Measurements from ENCODE around the gene MAP4K3.
"Not testable (repeated sequence)": the region's sequence is repeated elsewhere in the genome, so short reads cannot be mapped to it uniquely, and the experiment has no call there.

The MAP4K3 gene

GRCh38 chr2:39290433-39290832, 146.7 kb downstream of the MAP4K3 start:
- no peak for DNase-seq

DNA sequence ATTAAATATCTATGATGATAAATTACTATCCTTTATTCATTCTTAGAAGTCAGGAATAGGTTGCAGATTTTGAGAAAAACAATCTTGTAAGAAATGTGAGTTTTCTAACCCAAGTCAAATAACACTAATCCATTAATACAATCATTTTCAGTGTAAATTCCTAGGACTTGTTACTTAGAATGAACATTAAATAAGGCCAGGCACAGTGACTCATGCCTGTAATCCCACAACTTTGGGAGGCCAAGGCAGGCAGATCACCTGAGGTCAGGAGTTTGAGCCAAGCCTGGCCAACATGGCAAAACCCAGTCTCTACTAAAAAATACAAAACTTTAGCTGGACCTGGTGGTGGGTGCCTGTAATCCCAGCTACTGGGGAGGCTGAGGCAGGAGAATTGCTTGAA, 147.5 kb downstream of the MAP4K3 start:
- DNase-seq, result no peak

- no peak for DNase-seq
Measured at GRCh38 chr2:39283561-39283960, 153.5 kb downstream of the MAP4K3 start.

- DNase-seq, result no peak
Measured at GRCh38 chr2:39281391-39281790, 155.7 kb downstream of the MAP4K3 start.

GRCh38 chr2:39275016-39275415, 162.1 kb downstream of the MAP4K3 start:
- DNase-seq, result no peak

DNA sequence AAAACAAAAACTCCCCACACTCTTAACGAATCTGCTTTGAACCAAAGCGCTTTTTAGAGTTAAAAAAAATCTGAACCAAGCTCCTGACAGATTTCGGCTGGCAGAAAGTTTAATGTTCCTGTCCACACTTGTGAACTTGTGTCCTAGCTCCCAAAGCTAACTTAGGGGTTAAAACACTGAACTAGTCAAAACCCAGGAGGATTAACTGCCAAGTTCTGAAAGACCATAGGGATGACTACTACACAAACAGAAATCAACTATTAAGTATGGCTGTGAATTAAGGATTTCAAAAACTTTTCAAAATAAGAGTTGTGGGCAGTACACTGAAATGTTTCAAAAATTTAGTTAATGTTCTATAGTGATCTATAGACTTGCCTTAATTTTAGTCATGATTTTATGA, 167.1 kb downstream of the MAP4K3 start:
- DNase-seq, result no peak

DNA sequence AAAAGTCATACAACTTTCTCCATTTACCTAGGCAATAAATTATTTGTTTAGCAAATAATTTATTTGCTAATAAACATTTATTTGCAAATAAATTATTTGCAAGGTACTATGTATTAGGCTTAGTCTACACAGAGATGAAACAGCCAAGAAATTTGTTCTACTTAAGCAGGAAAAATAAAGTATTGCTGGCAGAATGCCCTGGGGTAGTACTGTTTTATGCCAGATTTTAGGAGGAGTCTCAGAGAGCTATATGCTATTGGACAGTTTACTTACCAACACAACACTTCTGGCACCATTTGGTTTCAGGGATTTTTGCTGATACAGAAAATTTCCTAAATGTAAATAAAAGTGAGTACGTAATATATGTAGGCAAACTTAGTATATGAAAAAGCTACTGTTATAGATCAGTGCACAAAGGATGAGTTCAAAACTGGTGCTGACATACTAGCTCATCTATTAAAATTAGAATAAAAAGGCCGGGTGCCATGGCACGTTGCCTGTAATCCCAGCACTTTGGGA, 170.1 kb downstream of the MAP4K3 start:
- DNase-seq, result no peak

- DNase-seq, result no peak
Measured at GRCh38 chr2:39266139-39266805, 170.8 kb downstream of the MAP4K3 start.

- no peak for DNase-seq
Measured at GRCh38 chr2:39265315-39265714, 171.8 kb downstream of the MAP4K3 start.

- DNase-seq, result no peak
Measured at GRCh38 chr2:39264733-39265132, 172.4 kb downstream of the MAP4K3 start.

DNA sequence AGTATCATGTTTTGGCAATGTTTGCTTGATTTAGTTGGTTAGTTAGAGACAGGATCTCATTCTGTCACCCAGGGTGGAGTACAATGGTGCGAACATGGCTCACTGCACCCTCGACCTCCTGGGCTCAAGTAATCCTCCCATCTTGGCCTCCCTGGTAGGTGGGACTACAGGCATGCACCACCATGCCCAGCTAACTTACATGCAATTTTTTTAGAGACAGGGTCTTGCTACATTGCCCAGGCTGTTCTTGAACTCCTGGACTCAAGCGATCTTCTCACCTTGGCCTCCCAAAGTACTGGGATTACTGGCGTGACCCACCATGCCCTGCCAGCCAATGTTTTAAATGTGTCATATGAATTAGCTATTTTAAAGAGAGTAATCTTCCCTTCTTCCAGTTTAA, 177.0 kb downstream of the MAP4K3 start:
- no peak for DNase-seq

DNA sequence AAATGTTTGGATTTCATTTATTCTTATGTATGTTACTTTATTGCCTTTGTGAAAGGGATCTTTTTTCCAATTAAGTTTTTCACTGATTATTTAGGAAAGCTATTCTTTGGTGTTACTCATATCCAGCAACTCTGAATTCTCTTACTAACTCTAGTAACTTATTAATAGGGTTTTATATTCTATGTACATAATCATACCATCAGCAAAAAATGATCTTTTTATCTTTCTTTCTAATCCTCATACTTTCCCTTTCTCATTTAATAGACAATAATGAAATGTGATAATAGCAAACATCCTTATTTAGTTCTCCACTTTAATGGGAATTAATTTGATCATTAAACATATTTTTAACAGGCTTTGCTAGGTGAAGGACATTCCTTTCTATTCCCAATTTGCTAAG, 181.0 kb downstream of the MAP4K3 start:
- DNase-seq, result no peak

DNA sequence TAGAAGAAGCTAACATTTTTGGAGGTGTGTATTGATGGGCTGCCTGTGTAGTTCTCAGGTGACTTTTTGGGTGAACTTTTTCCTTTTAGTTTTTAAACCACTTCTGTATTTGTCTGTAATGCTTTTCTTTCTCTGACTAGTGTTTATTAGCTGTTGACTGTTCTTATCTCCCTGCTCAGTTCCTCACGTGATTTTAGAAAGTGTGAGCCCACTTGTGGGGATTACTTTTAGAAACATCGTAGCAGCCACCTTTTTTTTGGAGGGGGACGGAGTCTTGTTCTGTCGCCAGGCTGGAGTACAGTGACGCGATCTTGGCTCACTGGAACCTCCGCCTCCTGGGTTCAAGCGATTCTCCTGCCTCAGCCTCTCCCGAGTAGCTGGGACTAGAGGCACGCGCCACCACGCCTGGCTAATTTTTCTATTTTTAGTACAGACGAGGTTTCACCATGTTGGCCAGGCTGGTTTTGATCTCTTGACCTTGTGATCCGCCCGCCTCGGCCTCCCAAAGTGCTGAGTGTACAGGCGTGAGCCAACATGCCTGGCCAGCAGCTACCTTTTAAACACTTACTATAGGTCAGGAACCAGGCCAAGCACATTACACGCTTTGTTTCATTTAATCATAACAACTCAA, 184.1 kb downstream of the MAP4K3 start:
- DNase-seq, result no peak

DNA sequence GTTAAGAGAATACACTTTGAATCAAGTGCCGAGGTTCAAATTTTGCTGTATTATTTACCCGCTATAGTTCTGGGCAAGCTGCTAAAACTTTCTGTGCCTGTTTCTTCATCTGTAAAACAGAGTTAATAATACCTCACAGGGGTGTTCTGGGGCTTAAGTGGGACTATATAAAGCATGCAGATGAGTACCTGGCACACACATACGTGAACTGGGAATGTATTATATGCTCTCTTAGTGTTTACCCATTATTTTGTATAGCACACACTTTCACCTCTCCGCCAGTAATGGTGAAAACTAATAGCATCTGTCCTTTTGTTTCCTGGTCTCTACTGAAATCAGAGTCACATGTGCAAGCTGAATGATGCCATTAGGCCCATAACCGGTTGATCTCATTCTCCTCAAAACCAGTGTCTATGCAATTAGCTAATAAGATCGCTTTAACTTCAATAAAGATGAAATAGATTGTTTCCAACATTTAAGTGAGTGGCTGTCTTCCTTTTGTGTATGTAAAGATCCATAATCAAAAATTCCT, 189.5 kb downstream of the MAP4K3 start:
- DNase-seq, result no peak

- DNase-seq, result no peak
Measured at GRCh38 chr2:39246382-39246980, 190.6 kb downstream of the MAP4K3 start.

DNA sequence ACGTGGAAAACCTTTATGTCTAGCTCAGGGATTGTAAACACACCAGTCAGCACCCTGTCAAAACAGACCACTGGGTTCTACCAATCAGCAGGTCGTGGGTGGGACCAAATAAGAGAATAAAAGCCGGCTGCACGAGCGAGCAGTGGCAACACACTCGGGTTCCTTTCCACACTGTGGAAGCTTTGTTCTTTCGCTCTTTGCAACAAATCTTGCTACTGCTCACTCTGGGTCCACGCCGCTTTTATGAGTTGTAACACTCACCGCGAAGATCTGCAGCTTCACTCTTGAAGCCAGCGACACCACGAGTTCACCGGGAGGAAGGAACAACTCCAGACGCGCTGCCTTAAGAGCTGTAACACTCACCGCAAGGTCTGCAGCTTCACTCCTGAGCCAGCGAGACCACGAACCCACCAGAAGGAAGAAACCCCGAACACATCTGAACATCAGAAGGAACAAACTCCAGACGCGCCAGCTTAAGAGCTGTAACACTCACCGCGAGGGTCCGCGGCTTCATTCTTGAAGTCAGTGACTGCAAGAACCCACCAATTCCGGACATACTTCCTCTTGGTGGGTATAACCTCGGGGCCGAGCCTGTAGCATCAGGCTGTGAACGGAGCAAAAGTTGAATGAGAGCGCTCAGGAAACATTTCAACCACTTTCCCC, 192.0 kb downstream of the MAP4K3 start:
- DNase-seq, result not testable (repeated sequence)

DNA sequence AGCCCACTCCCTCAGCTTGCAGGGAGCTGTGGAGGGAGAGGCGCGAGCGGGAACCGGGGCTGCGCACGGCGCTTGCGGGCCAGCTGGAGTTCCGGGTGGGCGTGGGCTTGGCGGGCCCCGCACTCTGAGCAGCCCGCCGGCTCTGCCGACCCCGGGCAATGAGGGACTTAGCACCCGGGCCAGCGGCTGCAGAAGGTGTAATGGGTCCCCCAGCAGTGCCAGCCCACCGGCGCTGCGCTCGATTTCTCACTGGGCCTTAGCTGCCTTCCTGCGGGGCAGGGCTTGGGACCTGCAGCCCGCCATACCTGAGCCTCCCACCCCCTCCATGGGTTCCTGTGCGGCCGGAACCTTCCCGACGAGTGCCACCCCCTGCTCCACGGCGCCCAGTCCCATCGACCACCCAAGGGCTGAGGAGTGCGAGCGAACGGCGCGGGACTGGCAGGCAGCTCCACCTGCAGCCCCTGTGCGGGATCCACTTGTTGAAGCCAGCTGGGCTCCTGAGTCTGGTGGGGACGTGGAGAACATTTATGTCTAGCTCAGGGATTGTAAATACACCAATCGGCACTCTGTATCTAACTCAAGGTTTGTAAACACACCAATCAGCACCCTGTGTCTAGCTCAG, 192.7 kb downstream of the MAP4K3 start:
- DNase-seq, result not testable (repeated sequence)

DNA sequence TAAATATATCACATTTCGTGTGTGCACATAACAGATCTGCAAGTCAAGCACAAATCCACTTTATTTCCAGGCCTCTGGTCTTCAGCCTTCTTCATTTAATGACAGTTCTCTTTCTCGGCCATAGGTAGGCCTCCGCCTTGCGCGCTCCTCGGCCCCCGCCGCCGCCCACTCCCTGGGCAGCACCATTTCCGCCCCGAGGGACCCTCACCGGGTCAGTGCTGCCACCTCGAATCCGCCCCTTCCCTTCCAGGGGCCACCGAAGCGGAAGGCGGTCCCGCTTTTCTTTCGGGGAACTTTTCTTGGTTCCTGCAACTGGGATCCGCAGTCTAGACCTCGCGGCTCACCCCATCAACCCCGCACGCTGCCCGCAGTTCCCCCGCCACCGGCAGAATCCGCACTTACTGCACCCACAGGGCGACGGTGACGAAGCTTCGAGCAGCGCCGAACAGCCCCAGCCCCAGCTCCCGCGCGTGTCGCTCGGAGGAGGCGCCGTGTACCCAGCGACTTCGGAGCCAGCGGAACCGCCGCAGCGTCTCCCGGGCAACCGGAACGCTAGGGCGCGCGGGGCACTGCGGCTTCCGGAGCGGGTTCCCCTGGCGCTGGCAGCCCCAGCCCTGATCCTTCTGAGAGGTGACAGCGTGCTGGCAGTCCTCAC, 193.5 kb downstream of the MAP4K3 start, which contains the start of gene CDKL4:
CDKL4 (minus strand) TSS at position 502 of the 655 bp plus-strand sequence.
- no peak for DNase-seq

- no peak for DNase-seq
Measured at GRCh38 chr2:39241588-39241987, 195.5 kb downstream of the MAP4K3 start.

DNA sequence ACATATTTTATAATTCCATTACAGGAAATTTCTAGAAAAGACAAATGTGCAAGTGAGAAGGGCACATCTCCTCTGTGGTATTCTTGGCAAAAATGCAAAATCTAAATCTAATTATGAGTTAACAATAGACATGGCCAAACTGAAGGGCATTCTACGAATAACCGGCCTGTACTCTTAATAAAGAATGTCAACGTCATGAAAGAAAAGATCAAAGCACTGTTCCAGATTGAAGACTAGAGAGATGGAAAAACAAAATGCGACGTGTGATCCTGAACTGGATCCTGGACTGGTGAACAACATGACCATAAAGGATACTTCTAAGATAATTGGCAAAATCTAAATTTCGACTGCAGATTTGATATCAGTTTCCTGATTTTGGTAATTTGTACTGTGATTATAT, 196.3 kb downstream of the MAP4K3 start:
- DNase-seq, result no peak

- DNase-seq, result no peak
Measured at GRCh38 chr2:39234754-39235153, 202.3 kb downstream of the MAP4K3 start.

- no peak for DNase-seq
Measured at GRCh38 chr2:39232141-39232540, 204.9 kb downstream of the MAP4K3 start.

All from DMS 273 treated with DMSO at 0.1 percent for 48 hours (cell line).